Metanephros (tissue), 2 donors: ENCODE measurements around the gene PTCD3. TPM values are rescaled to one million over a fixed set of nuclear protein-coding genes. Genes with fewer than 3 reads are reported as not detected.
A peak's percentile ranks its signal among the peaks of the same experiment; 100 is the strongest.

Experiments
- small RNA-seq: library from RNA; depleted of rRNA; stranded (forward); fragments of <200 nt; gene quantifications from one replicate; pipeline ENCODE3, GENCODE V24; 2014; ENCODE audit warnings: low replicate concordance
- total RNA-seq: library from RNA; depleted of rRNA; stranded (reverse); fragments of >200 nt; gene quantifications from one replicate; pipeline ENCODE4 v1.2.3, GENCODE V29; 2014

PTCD3 gene
- 218 TPM for total RNA-seq

DNA sequence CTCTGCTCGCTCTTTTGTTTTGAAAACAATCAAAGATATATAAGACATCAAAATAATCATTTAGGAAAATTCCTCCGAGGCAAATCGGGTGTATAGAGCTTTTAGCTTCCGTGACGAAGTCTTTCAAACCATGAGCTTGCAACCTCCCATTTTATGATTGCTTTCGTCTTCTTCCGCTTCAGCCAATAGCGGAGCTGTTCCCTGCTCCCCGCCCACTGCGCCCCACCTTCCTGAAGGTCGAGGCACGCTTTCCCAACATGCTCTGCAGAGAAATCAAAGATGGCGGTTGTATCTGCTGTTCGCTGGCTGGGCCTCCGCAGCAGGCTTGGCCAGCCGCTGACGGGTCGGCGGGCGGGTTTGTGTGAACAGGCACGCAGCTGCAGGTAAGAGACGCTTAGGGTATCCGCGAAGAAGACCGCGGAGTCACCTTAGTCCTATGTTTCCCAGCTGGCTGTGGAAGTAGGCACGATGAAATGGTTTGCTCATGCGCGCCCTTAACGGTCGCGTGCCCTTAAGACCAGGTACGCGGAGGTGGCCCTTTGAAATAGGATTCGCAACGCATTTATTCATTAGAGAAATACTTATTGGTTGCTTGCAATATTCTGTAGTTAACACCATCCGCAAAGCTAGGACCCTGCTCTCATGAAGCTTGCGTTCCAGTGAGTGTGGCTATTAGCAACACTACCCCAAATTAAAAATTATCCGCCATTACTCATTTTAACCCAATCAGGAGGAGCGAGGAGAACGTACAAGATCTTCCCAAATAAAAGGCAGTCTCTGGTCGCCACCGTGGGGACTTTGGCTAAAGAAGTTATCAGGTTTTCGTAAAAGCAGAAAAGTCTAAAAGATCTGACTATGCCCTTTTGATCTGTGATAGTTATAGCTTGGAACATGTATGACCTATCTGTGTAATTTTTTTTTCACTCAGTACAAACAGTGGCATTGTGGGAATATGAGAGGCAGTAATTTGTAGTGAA is at the start of gene PTCD3:
PTCD3 (plus strand) TSS at position 267 of the 977 bp plus-strand sequence; CDS start at position 280, 13 bp downstream.

DNA sequence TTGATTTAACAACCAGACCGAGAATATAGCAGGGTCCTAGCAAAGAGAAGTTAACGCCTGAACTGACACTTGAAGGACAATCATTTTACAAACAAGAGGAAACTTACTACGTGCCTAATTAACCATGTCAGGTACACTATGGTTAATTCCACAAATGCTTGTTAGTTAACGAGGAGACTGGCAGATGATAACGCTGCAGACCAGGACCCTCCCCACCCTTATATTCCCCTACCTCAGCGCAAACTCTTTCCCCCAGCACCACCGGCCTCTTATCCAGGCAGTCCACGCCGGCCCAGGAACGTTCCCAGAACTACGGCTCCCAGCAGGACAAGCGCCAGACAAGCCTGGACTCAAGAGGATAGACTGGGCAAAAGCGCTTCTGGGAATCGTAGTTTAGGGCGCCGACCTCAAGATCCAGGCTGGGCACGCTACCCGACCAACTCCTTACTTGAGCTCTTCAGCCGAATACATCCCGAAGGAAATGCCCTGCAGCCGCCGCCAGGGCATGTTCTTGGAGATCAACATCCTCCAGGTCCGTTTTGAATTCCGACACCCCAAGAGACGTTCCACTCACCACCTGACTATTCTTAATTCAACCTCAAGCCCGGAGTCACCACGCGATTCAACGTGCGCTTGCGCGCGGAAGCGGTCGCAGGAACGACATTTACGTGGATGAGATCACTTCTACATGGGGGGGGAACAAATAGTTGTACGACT is 625 bp upstream of the PTCD3 start, which contains the start of gene POLR1A:
POLR1A (minus strand) TSS at position 635 of the 717 bp plus-strand sequence; CDS start at position 525, 110 bp downstream.

Small RNA genes within 50 kb of the gene (small RNA-seq; reads per million reads assigned to genes)
- gene RF00019 (not detected), gene SNORD94 (1,056 reads per million, percentile 99 among the genes with 10 or more reads in this experiment)

Other genes with a start within 250 kb of the PTCD3 start
- gene ST3GAL5, start 217.2 kb upstream of the PTCD3 start, total RNA-seq: 19.4 TPM
- 14.9 TPM for gene POLR1A, start 349 bp upstream of the PTCD3 start, total RNA-seq
- 56.8 TPM for gene IMMT, start 89.2 kb downstream of the PTCD3 start, total RNA-seq
- 44.0 TPM for gene MRPL35, start 93.2 kb downstream of the PTCD3 start, total RNA-seq
- 6.5 TPM for gene REEP1, start 231.4 kb downstream of the PTCD3 start, total RNA-seq